ENCODE measurements around the gene RIPPLY2.
A peak's percentile ranks its signal among the peaks of the same experiment; 100 is the strongest.
"Not testable (repeated sequence)": the region's sequence is repeated elsewhere in the genome, so short reads cannot be mapped to it uniquely, and the experiment has no call there.

RIPPLY2 gene, protein sequence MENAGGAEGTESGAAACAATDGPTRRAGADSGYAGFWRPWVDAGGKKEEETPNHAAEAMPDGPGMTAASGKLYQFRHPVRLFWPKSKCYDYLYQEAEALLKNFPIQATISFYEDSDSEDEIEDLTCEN

DNA sequence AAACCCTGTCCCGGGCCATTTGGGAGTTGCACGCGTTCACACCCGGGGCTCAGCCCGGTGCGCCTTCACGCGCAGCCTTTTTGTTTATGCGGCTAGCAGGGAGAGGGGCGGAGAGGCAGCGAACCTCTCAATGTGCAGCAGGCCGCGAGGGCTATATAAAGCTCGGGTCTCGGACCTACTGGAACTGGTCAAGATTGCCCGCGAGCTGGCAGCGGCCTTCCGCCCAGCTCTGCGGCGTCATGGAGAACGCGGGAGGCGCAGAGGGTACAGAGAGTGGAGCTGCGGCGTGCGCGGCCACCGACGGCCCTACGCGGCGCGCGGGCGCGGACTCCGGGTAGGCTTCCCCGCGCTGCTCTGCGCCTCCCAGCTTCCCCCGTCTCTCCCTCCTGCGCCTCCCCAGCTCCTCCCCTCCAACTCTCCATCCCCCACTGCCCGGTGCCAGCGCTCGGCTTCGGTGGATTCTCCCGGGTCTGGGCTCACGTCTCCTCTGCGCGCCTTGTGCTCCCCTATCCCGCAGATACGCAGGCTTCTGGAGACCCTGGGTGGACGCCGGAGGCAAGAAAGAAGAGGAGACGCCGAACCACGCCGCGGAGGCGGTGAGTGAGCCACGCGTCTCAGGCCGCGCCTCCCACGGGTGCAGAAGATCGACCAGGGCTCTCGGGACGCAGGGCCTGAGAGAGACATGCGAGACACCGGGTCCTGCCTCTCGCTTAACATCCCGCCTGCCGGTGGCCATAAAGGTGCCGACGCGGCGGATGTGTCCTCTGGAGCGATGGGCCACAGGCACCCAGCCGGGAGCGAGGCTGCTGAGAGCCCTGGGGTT, at the start of gene RIPPLY2:
RIPPLY2 (plus strand) TSS at position 183 of the 823 bp plus-strand sequence; CDS start at position 240, 57 bp downstream.
- peaks cover 47% of the 10 kb centered on the region for H3K27me3 ChIP-seq (replicated peaks; ENCODE audit: control insufficient read depth, insufficient read depth, low read length)

DNA sequence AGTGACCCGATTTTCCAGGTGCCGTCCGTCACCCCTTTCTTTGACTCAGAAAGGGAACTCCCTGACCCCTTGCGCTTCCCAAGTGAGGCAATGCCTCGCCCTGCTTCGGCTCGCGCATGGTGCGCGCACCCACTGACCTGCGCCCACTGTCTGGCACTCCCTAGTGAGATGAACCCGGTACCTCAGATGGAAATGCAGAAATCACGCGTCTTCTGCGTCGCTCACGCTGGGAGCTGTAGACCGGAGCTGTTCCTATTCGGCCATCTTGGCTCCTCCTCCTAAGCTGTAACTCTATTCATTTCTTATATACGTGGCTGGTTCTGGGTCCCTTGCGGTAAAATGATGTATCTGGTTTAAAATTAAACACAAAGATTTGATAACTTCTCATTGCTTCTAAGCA, 49.7 kb upstream of the RIPPLY2 start:
- H3K9me3 ChIP-seq (ENCODE audit: control insufficient read depth, low read length); H3K9ac ChIP-seq (ENCODE audit: low read length); H3K4me3 ChIP-seq (ENCODE audit: low read length); H3K4me1 ChIP-seq (ENCODE audit: control insufficient read depth, insufficient read depth, low read length); DNase-seq (ENCODE audit: low read depth); H3K36me3 ChIP-seq (ENCODE audit: control insufficient read depth, insufficient read depth, low read length, severe bottlenecking); H3K27me3 ChIP-seq (replicated peaks; ENCODE audit: control insufficient read depth, insufficient read depth, low read length): not testable (repeated sequence)

More for the DNA sequence above, at the start of gene RIPPLY2:
- Histone ChIP-seq H3K9me3 (ENCODE audit: control insufficient read depth, low read length) (no peaks in the 10 kb centered on the region), H3K9ac (ENCODE audit: low read length) (no peak within 1 kb of the TSS), H3K36me3 (ENCODE audit: control insufficient read depth, insufficient read depth, low read length, severe bottlenecking) (no peaks in the 10 kb centered on the region), H3K4me3 (ENCODE audit: low read length) (peak within 1 kb of the TSS; percentile 78), H3K4me1 (ENCODE audit: control insufficient read depth, insufficient read depth, low read length) (peaks cover 7% of the 10 kb centered on the region)
- DNase-seq (ENCODE audit: low read depth): peak; percentile 28

DNA sequence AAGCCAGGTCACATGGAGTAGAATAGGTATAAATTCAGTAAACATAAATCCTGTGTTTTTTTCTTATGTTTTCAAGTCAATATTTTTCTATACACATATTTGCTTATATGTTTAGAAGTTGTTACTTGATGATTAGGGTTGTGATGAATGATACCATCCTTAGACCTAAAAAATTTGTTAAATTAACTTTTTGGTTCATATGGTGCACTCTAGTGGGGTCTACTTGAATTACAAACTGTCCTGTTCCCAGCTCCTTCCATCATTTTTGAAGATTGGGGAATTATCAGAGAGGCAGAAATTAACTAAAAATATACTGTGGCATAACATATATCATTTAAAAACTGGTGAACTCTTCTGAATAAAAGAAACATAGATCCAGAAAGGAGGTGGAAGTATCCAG, 48.3 kb upstream of the RIPPLY2 start:
- H3K9ac ChIP-seq (ENCODE audit: low read length): no peak overlapping the region
- H3K4me3 ChIP-seq (ENCODE audit: low read length): no peak overlapping the region
- no peaks in the 10 kb centered on the region for H3K27me3 ChIP-seq (replicated peaks; ENCODE audit: control insufficient read depth, insufficient read depth, low read length)
- no peak for DNase-seq (ENCODE audit: low read depth)
- no peaks in the 10 kb centered on the region for H3K36me3 ChIP-seq (ENCODE audit: control insufficient read depth, insufficient read depth, low read length, severe bottlenecking)
- H3K4me1 ChIP-seq (ENCODE audit: control insufficient read depth, insufficient read depth, low read length): no peaks in the 10 kb centered on the region
- H3K9me3 ChIP-seq (ENCODE audit: control insufficient read depth, low read length): no peaks in the 10 kb centered on the region

DNA sequence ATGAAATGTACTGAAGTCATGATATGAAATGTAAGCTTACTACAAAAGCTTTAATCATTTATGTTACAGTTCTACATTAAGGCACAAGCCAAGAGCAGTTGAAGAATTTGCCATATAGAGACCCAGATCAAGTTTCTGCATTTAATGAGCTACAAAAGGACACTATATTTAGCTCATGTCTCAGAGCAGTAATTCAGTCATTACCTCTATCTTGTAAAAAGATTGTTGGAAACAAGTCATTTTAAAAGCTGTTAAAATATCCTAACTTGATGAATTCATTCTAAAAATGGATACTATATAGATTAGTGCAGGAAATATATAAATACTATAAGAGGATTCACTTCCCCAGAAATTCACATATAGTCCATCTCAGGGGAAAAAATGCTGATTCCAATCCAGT, 45.2 kb upstream of the RIPPLY2 start:
- Histone ChIP-seq H3K4me1 (ENCODE audit: control insufficient read depth, insufficient read depth, low read length) (no peaks in the 10 kb centered on the region), H3K36me3 (ENCODE audit: control insufficient read depth, insufficient read depth, low read length, severe bottlenecking) (no peaks in the 10 kb centered on the region), H3K4me3 (ENCODE audit: low read length) (no peak overlapping the region), H3K9me3 (ENCODE audit: control insufficient read depth, low read length) (no peaks in the 10 kb centered on the region), H3K9ac (ENCODE audit: low read length) (no peak overlapping the region), H3K27me3 (replicated peaks; ENCODE audit: control insufficient read depth, insufficient read depth, low read length) (no peaks in the 10 kb centered on the region)
- DNase-seq (ENCODE audit: low read depth): no peak

DNA sequence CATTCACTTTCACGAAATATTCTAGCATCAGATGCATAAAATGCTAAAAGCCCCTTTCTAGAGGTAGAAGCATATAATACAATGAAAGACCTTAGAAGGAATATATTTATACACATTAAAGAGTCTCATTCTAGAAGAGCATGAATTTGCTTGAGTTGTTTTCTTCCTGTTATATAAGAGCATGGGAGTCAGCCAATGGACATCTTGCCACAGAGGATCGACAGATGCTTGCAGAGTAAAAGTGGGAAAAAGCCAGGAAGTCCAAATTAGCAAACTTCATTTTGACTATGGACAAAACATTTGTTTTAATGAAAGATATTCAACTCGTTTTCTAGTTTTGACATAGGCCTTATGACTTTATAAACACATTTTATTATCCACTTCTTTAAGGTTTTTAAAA, 44.2 kb upstream of the RIPPLY2 start:
- no peak for DNase-seq (ENCODE audit: low read depth)
- Histone ChIP-seq H3K9me3 (ENCODE audit: control insufficient read depth, low read length) (no peaks in the 10 kb centered on the region), H3K36me3 (ENCODE audit: control insufficient read depth, insufficient read depth, low read length, severe bottlenecking) (no peaks in the 10 kb centered on the region), H3K27me3 (replicated peaks; ENCODE audit: control insufficient read depth, insufficient read depth, low read length) (no peaks in the 10 kb centered on the region), H3K4me3 (ENCODE audit: low read length) (no peak overlapping the region), H3K4me1 (ENCODE audit: control insufficient read depth, insufficient read depth, low read length) (no peaks in the 10 kb centered on the region), H3K9ac (ENCODE audit: low read length) (no peak overlapping the region)

DNA sequence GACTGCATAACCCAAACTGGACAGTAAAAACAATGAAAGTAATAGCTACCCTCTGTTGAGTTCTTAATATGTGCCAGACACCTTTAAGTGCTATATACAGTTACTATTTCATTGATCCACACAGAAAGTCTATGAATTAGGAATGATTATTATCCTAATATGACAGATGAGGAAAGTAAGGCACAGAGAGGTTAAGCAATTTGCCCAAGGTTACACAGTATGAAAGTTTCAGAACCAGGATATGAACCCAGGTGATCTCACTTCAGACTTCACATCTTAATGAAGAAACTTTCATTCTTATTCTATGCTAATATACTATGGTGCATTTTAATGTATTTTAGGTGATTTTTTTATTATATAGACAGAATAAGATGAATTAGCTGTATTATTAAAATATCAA, 40.6 kb upstream of the RIPPLY2 start:
- H3K4me3 ChIP-seq (ENCODE audit: low read length): no peak overlapping the region
- no peaks in the 10 kb centered on the region for H3K36me3 ChIP-seq (ENCODE audit: control insufficient read depth, insufficient read depth, low read length, severe bottlenecking)
- H3K9ac ChIP-seq (ENCODE audit: low read length): no peak overlapping the region
- DNase-seq (ENCODE audit: low read depth): no peak
- no peaks in the 10 kb centered on the region for H3K9me3 ChIP-seq (ENCODE audit: control insufficient read depth, low read length)
- no peaks in the 10 kb centered on the region for H3K27me3 ChIP-seq (replicated peaks; ENCODE audit: control insufficient read depth, insufficient read depth, low read length)
- no peaks in the 10 kb centered on the region for H3K4me1 ChIP-seq (ENCODE audit: control insufficient read depth, insufficient read depth, low read length)

DNA sequence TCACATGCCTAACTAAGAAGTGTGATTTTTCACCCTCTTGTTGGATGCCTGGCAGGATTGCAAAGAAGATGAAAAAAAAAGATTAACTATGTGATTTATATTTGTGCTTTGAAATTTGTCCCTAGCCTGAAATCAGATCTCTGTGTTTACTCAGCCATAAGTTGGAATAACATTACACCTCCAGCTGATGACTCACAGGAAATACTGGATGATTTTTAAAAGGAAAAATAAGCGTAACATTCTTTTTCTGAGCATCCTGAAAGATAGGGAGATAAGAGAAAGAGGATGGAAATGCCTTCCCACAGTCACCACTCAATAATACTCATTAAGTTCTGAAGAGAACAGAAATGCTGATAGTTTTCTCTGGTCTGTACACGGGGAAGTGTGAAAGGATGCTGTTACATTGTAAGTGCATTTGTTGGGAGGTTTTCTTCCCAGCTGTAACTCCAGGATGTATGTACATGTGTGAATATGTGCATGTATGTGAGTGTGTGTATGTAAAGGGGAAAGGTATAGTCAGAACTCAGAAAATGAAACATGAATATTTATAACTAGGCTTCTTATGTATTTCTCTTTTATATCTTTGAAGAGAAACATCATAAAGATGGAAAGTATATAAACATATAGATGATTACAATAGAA, 37.4 kb upstream of the RIPPLY2 start:
- Histone ChIP-seq H3K36me3 (ENCODE audit: control insufficient read depth, insufficient read depth, low read length, severe bottlenecking) (no peaks in the 10 kb centered on the region), H3K9ac (ENCODE audit: low read length) (no peak overlapping the region), H3K27me3 (replicated peaks; ENCODE audit: control insufficient read depth, insufficient read depth, low read length) (no peaks in the 10 kb centered on the region), H3K9me3 (ENCODE audit: control insufficient read depth, low read length) (no peaks in the 10 kb centered on the region), H3K4me1 (ENCODE audit: control insufficient read depth, insufficient read depth, low read length) (no peaks in the 10 kb centered on the region), H3K4me3 (ENCODE audit: low read length) (no peak overlapping the region)
- peak; percentile 3 for DNase-seq (ENCODE audit: low read depth)

DNA sequence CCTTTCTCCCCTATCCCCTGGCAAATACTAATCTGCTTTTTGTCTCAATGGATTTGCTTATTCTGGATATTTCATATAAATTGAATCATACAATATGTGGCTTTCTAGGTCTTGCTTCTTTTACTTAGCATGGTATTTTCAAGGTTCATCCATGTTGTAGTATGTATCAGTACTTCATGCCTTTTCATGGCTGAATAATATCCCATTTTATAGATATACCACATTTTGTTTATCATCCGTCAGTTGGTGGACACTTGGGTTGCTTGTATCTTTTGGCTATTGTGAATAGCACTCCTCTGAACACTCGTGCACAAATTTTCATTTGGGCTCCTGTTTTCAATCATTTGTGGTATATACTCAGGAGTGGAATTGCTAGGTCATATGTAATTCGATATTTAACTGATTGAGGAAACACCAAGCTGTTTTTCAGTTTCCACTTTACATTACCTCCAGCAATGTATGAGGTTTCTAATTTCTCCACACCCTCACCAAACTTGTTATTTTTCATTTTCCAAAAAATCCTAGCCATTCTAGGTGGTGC, 30.5 kb upstream of the RIPPLY2 start:
- DNase-seq (ENCODE audit: low read depth): no peak
- no peaks in the 10 kb centered on the region for H3K9me3 ChIP-seq (ENCODE audit: control insufficient read depth, low read length)
- H3K36me3 ChIP-seq (ENCODE audit: control insufficient read depth, insufficient read depth, low read length, severe bottlenecking): no peaks in the 10 kb centered on the region
- H3K4me1 ChIP-seq (ENCODE audit: control insufficient read depth, insufficient read depth, low read length): no peaks in the 10 kb centered on the region
- H3K9ac ChIP-seq (ENCODE audit: low read length): no peak overlapping the region
- H3K4me3 ChIP-seq (ENCODE audit: low read length): no peak overlapping the region
- no peaks in the 10 kb centered on the region for H3K27me3 ChIP-seq (replicated peaks; ENCODE audit: control insufficient read depth, insufficient read depth, low read length)

DNA sequence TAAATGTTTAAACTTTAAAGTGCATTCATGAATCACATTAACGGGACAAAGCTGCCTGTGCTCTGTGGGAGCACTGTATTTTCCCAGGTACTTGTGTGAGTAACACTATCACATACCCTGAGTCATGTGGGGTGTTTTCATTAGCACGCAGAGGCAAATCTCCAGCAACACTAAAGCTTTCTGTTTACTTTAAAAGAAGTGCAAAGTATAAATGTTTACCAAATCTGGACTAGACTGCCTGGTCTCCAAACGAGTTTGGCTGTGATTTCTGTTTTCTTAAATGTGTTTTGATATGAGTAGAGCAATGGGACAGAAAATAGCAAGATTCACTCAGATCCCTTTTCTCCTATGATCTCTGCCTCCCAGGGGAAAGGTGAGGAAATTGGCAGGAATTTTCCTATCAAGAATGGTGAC, 28.8 kb upstream of the RIPPLY2 start:
- no peak overlapping the region for H3K4me3 ChIP-seq (ENCODE audit: low read length)
- no peaks in the 10 kb centered on the region for H3K36me3 ChIP-seq (ENCODE audit: control insufficient read depth, insufficient read depth, low read length, severe bottlenecking)
- no peak for DNase-seq (ENCODE audit: low read depth)
- H3K27me3 ChIP-seq (replicated peaks; ENCODE audit: control insufficient read depth, insufficient read depth, low read length): no peaks in the 10 kb centered on the region
- no peaks in the 10 kb centered on the region for H3K4me1 ChIP-seq (ENCODE audit: control insufficient read depth, insufficient read depth, low read length)
- H3K9me3 ChIP-seq (ENCODE audit: control insufficient read depth, low read length): no peaks in the 10 kb centered on the region
- H3K9ac ChIP-seq (ENCODE audit: low read length): no peak overlapping the region

DNA sequence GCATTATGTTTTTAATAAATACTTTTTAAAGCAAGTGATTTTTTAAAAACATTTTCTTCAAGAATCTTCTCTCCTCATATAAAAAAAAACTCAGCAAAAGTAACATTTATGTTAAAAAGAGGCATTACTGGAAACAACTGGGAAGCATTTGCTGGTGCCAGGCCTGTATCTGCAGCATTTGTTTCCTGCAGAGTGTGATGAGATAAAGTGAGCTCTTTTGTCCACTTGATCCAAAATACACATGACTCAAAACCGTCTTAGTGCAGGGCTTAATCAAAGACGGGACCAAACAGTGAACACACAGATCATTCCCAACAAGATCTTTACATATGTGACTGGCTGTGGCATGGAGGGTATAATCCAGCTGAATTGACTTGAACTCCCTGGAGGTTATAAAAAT, 28.3 kb upstream of the RIPPLY2 start:
- DNase-seq (ENCODE audit: low read depth): no peak
- H3K27me3 ChIP-seq (replicated peaks; ENCODE audit: control insufficient read depth, insufficient read depth, low read length): no peaks in the 10 kb centered on the region
- H3K4me1 ChIP-seq (ENCODE audit: control insufficient read depth, insufficient read depth, low read length): no peaks in the 10 kb centered on the region
- H3K36me3 ChIP-seq (ENCODE audit: control insufficient read depth, insufficient read depth, low read length, severe bottlenecking): no peaks in the 10 kb centered on the region
- H3K9ac ChIP-seq (ENCODE audit: low read length): no peak overlapping the region
- no peak overlapping the region for H3K4me3 ChIP-seq (ENCODE audit: low read length)
- no peaks in the 10 kb centered on the region for H3K9me3 ChIP-seq (ENCODE audit: control insufficient read depth, low read length)

DNA sequence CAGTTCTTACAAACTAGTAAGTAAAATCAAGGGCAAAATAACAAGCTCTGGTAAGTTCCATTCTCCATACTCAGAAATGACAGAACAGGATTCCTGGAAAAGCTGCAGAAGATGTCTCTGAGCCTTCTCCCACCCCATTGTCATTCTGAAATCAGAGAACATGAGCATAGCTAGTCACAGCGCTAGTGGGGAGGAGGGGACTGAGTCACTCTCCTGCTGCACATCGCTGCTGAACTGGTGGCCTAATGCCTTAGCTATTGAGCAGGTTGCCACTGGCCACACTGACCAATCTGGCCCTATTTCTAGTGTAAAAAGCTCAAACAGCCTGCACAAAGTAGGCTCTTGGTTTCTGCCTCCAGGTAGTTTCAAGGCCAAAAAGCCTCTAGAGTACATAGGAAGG, 26.1 kb upstream of the RIPPLY2 start:
- Histone ChIP-seq H3K36me3 (ENCODE audit: control insufficient read depth, insufficient read depth, low read length, severe bottlenecking) (no peaks in the 10 kb centered on the region), H3K9ac (ENCODE audit: low read length) (no peak overlapping the region), H3K9me3 (ENCODE audit: control insufficient read depth, low read length) (no peaks in the 10 kb centered on the region), H3K4me1 (ENCODE audit: control insufficient read depth, insufficient read depth, low read length) (no peaks in the 10 kb centered on the region), H3K27me3 (replicated peaks; ENCODE audit: control insufficient read depth, insufficient read depth, low read length) (no peaks in the 10 kb centered on the region), H3K4me3 (ENCODE audit: low read length) (no peak overlapping the region)
- DNase-seq (ENCODE audit: low read depth): no peak
